ENCODE data around the gene NRL.
A peak's percentile ranks its signal among the peaks of the same experiment; 100 is the strongest.

NRL gene

GRCh38 chr14:24143511-24143910, 28.8 kb upstream of the NRL start:
- no peak for DNase-seq

DNA sequence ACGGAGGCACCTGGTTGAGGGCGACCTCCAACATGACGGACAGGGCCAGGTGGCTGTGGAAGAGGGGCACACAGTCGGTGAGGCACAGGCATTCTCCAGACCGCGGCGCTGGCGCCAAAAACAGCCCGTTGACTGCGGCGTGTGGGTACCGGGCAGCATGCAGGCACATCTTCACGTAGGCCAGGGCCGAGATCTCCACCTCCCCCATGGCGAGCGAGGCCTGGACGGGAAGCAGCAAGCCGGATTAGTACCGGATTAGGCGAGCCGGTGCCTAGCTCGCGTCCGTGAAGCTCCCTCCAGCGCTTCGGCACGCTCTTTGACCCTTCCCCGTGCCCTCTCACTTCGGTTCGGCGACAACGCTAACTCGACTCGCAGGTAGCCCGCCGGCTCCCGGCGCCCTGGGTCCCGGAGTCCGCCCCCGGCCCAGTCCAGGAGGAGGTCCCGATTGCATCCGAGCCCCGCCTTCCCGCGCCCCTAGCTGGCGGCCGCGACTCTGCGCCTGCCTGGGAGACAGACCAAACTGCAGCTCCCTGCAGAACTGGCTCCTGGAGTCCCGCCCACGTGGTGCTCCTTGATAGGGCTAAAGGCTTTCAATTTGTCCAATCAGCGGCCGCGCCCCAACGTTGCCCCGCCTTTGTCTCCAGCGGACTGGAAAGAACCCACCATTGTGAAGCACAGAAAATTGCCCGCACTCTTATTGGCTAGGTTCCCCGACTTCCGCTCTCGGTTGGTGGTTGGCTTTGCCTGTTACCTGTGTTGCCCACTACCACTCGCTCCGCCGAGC, 26.5 kb upstream of the NRL start, which contains the start of gene EMC9:
EMC9 (minus strand) TSS at position 495 of the 784 bp plus-strand sequence; CDS start at position 208, 287 bp downstream.
- DNase-seq: peak; percentile 99

GRCh38 chr14:24139272-24139934, 24.7 kb upstream of the NRL start:
- no peak for DNase-seq

DNA sequence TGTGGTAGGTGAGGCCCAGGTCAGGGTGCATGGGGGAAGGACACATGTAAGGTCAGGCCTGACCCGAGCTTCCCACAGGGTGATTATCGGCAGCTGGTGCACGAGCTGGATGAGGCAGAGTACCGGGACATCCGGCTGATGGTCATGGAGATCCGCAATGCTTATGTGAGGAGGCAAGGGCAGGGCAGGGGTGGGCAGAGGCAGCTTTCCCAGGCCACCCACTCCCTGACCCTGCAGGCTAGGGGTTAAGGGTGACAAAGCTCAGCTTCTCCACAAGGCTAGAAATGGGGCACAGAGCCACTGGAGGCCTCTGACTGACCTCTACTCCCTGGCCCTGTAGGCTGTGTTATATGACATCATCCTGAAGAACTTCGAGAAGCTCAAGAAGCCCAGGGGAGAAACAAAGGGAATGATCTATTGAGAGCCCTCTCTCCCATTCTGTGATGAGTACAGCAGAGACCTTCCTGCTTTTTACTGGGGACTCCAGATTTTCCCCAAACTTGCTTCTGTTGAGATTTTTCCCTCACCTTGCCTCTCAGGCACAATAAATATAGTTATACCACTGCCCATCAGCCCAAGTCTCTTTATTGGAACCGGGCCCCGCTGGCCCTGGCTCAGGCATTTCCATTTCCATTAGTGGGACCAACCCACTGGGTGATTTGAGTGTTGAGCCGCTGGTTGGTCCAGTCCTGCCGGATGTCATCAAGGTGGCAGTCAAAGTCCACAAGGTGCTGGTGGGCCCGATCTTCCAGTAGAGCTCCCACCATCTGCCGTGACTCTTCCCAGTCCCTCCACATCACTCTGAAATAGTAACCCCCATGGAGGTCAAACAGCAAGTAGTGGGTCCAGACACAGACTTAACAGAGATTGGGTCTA, 23.9 kb upstream of the NRL start:
- no peak for DNase-seq

- no peak for DNase-seq
Measured at GRCh38 chr14:24137529-24138395, 23.0 kb upstream of the NRL start.

- DNase-seq: no peak
Measured at GRCh38 chr14:24136684-24137528, 22.2 kb upstream of the NRL start.

DNA sequence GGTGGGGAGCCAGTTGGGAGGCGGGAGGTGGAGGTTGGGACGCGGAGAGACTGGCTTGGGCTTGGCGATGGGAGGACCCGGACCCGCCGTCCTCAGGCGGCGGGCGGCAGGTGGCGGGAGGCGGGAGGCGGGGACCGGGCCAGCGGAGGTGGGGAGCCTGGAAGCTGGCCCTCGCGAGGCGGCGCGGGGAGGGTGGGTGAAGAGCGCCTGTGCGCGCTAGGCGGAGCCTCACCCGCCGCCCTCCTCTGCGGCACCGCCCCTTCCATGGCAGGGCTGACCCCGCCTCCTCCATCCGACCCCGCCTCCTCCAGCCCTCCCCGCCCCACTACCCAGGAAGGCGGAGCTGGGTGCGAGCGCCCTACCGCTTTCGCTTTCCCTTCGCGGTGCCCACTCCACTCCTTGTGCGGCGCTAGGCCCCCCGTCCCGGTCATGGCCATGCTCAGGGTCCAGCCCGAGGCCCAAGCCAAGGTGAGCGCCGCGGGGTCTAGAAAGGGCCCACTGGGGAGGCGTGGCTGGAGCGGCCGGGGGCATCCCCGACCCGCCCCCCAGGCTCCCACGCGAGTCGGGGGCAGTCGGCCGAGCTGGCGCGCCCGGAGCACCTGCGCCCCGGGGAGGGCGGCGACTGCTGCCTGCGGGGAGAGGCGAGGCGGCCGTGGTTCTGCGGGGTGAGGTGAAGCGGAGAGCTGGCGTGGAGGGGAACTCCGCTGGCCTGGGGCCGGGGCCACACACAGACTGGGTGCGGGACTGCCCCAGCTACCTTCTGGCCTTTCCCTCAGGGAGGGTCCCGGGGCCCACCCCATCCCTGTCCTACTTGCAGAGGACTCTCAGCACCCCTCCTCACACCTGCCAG, 21.3 kb upstream of the NRL start, which contains the start of gene PSME1:
PSME1 (plus strand) TSS at position 361 of the 850 bp plus-strand sequence; CDS start at position 430, 69 bp downstream.
- DNase-seq: peak; percentile 73

DNA sequence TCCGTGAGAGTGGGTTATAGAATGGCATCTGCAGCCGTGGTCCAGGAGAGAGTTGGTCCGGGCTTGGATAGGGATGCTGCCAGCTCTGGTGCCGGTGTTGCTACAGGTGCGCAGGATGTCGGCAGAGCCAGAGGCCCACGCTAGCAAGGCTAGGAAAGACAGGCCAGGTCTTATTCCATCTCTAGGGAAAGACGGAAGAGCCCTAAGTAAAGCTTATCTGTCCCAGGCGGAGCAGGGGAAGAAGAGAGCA, 20.8 kb upstream of the NRL start:
- DNase-seq: no peak

DNA sequence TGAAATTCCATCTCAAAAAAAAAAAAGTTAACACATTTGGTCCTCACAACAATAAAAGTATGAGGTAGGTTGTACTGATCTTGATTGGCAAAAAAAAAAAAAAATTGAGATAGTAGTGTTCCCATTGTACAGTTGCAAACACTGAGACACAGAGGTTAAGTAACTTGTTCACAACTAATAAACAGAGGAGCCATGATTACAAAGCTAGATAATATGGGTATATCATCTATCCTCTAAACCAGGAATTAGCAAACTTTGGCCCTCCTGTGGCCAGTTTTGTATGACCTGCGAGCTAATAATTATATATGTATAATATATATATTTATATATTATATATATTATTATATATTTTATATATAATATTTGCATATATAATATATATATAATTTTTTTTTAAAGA, 19.0 kb upstream of the NRL start:
- DNase-seq: no peak

DNA sequence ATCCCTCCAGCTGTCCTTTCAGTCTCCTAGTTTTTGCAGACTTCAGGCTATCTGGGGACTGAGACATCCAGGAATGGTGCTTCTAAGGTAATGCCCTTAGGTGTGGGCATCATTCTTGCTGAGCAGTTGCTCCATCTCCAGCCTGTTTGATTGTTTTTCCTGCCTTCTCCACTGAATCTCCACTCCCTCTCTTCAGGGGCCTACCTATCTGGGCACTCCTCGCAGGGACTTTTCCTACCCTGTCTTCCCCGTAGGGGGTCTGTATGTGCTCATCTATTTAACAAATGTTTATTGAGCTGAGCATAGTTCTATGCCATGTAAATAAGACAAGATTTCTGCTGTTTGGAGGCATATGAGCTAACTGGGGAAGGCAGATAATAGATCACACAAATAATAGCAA, 18.2 kb upstream of the NRL start:
- DNase-seq: no peak

GRCh38 chr14:24132061-24132685, 17.4 kb upstream of the NRL start:
- DNase-seq: no peak

- DNase-seq: no peak
Measured at GRCh38 chr14:24131549-24131966, 16.8 kb upstream of the NRL start.

GRCh38 chr14:24130717-24131548, 16.2 kb upstream of the NRL start:
- no peak for DNase-seq

DNA sequence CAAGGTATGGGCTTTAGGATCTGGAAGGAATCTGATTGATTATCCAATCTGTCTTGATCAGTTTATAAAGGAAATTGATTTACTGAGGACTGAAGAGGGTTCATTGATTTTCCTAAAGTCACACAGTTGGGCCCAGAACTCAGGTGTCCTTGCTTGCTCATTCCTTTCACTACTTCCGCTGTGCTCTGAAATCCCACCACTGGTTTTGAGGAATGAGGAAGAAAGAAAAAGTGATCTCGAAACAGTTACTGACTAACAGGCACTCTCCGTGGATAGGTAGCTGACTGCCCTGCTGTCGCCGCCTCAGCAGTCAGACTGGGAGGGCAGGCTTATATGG, 15.6 kb upstream of the NRL start, which contains the start of gene FITM1:
FITM1 (plus strand) TSS at position 280 of the 337 bp plus-strand sequence. CDS start 905 bp downstream, outside the sequence.
- no peak for DNase-seq

- no peak for DNase-seq
Measured at GRCh38 chr14:24129410-24129998, 14.8 kb upstream of the NRL start.

DNA sequence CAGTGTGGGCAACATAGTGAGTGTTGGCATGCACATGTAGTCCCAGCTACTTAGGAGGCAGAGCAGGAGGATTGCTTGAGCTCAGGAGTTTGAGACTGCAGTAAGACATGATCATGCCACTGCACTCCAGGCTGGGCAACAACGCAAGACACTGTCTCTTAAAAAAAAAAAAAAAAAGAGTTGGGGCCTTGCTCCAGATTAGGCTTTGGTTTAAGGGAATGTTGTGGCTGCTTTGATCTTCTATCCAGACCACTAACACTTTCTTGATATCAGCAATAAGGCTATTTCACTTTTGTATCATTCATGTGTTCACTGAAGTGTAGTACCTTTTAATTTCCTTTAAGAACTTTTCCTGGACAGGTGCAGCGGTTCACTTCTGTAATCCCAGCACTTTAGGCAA, 12.9 kb upstream of the NRL start:
- DNase-seq: no peak

- no peak for DNase-seq
Measured at GRCh38 chr14:24126939-24127338, 12.2 kb upstream of the NRL start.

Data from NCI-H1048 (cell line).